ACHN (cell line): ENCODE results near the gene RAB15.

Source experiments
- DNase-seq: peaks from one replicate; pipeline ENCODE4 v3.0.0-alpha.2; 2015
- in situ Hi-C: cut with HindIII; loops from 2 replicates; pipeline ENCODE4 v1.10.0; 2017; ENCODE audit warnings: low sequenced_read_pairs, low pct_ligation_motif_present, low pct_unique_long_range_greater_than_20kb

The RAB15 gene

GRCh38 chr14:64965356-64966000, 6.7 kb downstream of the RAB15 start:
- in situ Hi-C loops, result no loop called here

GRCh38 chr14:64963611-64964010, 8.5 kb downstream of the RAB15 start:
- no peak for DNase-seq
- in situ Hi-C loops, result no loop called here

More at GRCh38 chr14:64965356-64966000, 6.7 kb downstream of the RAB15 start:
- no peak for DNase-seq

- no peak for DNase-seq
- in situ Hi-C loops, result no loop called here
These were observed 11.3 kb downstream of the RAB15 start for GRCh38 chr14:64960762-64961276.

- in situ Hi-C loops, result no loop called here
- DNase-seq, result no peak
These were observed 13.4 kb downstream of the RAB15 start for GRCh38 chr14:64958743-64959142.

- DNase-seq, result no peak
- in situ Hi-C loops, result no loop called here
These were observed 13.9 kb downstream of the RAB15 start for GRCh38 chr14:64958201-64958600.

- in situ Hi-C loops, result no loop called here
- no peak for DNase-seq
These were observed 15.3 kb downstream of the RAB15 start for GRCh38 chr14:64956697-64957406.

GRCh38 chr14:64955297-64955696, 16.8 kb downstream of the RAB15 start:
- no peak for DNase-seq
- in situ Hi-C loops, result no loop called here

GRCh38 chr14:64954491-64955240, 17.5 kb downstream of the RAB15 start:
- DNase-seq, result no peak
- in situ Hi-C loops, result no loop called here

GRCh38 chr14:64953661-64954060, 18.5 kb downstream of the RAB15 start:
- DNase-seq, result no peak
- in situ Hi-C loops, result no loop called here

GRCh38 chr14:64953310-64953654, 18.9 kb downstream of the RAB15 start:
- in situ Hi-C loops, result no loop called here
- no peak for DNase-seq

GRCh38 chr14:64952598-64953309, 19.4 kb downstream of the RAB15 start:
- no peak for DNase-seq
- in situ Hi-C loops, result no loop called here

GRCh38 chr14:64951724-64952123, 20.4 kb downstream of the RAB15 start:
- in situ Hi-C loops, result no loop called here
- no peak for DNase-seq

- in situ Hi-C loops, result no loop called here
- no peak for DNase-seq
These were observed 20.8 kb downstream of the RAB15 start for GRCh38 chr14:64951291-64951690.

GRCh38 chr14:64950889-64951288, 21.2 kb downstream of the RAB15 start:
- in situ Hi-C loops, result no loop called here
- DNase-seq, result no peak

- in situ Hi-C loops, result no loop called here
- DNase-seq, result no peak
These were observed 23.4 kb downstream of the RAB15 start for GRCh38 chr14:64948612-64949210.

GRCh38 chr14:64947710-64948611, 24.2 kb downstream of the RAB15 start:
- in situ Hi-C loops, result no loop called here

GRCh38 chr14:64946310-64947045, 25.7 kb downstream of the RAB15 start:
- DNase-seq, result no peak
- in situ Hi-C loops, result no loop called here

More at GRCh38 chr14:64947710-64948611, 24.2 kb downstream of the RAB15 start:
- DNase-seq, result no peak
